Left lung (tissue), 10 donors: ENCODE results near the gene RNF41. TPM values are rescaled to one million over a fixed set of nuclear protein-coding genes. Genes with fewer than 3 reads are reported as not detected.

Source experiments
- ATAC-seq: fragments of 200-7000 bp; cut with Tn5 transposase; one replicate; pipeline ENCODE4 v1.9.1; 2020; ENCODE audit warnings: moderate library complexity
- DNase-seq, 4 donors: peaks; one replicate each; pipeline ENCODE4 v3.0.0-alpha.2; 2013 to 2020
- H3K27ac ChIP-seq, 2 donors: fragments of 200-600 bp; sonication (generic) in 1 of 2; one replicate each; pipeline versions ENCODE4 v1.5.0 to v1.8.0; 2020 to 2021
- H3K27me3 ChIP-seq, 2 donors: fragments of 200-600 bp; sonication (generic) in 1 of 2; one replicate each; pipeline versions ENCODE4 v1.5.0 to v1.8.0; 2020 to 2021
- H3K36me3 ChIP-seq, 2 donors: fragments of 200-600 bp; sonication (generic) in 1 of 2; one replicate each; pipeline versions ENCODE4 v1.5.0 to v1.8.0; 2020 to 2021
- H3K4me1 ChIP-seq, 2 donors: fragments of 200-600 bp; one replicate each; pipeline ENCODE4 v1.8.0; 2021
- H3K4me3 ChIP-seq, 2 donors: fragments of 200-600 bp; sonication (generic) in 1 of 2; one replicate each; pipeline versions ENCODE4 v1.5.0 to v1.8.0; 2020 to 2021; ENCODE audit warnings: mild to moderate bottlenecking in 1 of 2
- H3K9me3 ChIP-seq, 2 donors: fragments of 200-600 bp; sonication (generic) in 1 of 2; one replicate each; pipeline versions ENCODE4 v1.5.0 to v1.8.0; 2020 to 2021
- CTCF ChIP-seq, 2 donors: fragments of 200-600 bp; sonication (generic) in 1 of 2; IDR thresholded peaks; one replicate each; pipeline versions ENCODE4 v1.5.0 to v1.8.0; 2021; ENCODE audit warnings: antibody characterized with exemption in 2 of 2
- intact Hi-C, 2 donors: fragments of 100-400 bp; cut with DNase I; formaldehyde crosslinking; loops; one replicate each; pipeline versions ENCODE4 v1.11.2 to v1.14.2; 2022
- polyA plus RNA-seq, 6 donors: library from polyadenylated mRNA; unstranded; fragments of 120-200 nt; gene quantifications; one replicate each; pipeline ENCODE4 v1.2.1, GENCODE V29; 2013; ENCODE audit not compliant: insufficient read length in 6 of 6
- total RNA-seq, 2 donors: library from RNA; stranded (reverse); fragmentation: NEBNext Ultra II Directional; extraction: Animal tissue kit (Norgen Biotek cat#: 25700); gene quantifications; one replicate each; pipeline ENCODE4 v1.2.1, GENCODE V29; 2021
- donor health status: DM: no; HTN: yes; CAD: no.
- donor health status: DM: no; HTN: no; CAD: no.

Gene RNF41
- total and polyA plus RNA-seq, 8 donors, result 41.5 to 51.4 (median 42.8) TPM

GRCh38 chr12:56193025-56193578 is 28.6 kb downstream of the RNF41 start:
- Histone ChIP-seq H3K27me3 (no peaks in the 10 kb centered on the region), H3K9me3 (no peaks in the 10 kb centered on the region), H3K36me3 (no peaks in the 10 kb centered on the region), H3K4me3 (no peak overlapping the region), H3K27ac (no peak overlapping the region), H3K4me1 (peaks cover 3 to 14% of the 10 kb centered on the region in 2 donors)
- peak; percentile 75 to 84 for TF ChIP-seq CTCF (IDR thresholded peaks at IDR 0.05)
- DNase-seq, result peak in 3 of 4 donors; percentile 66 to 84 (median 66)
- peak; percentile 31 for ATAC-seq
- intact Hi-C loops, result no loop called here

GRCh38 chr12:56192582-56192981 is 29.1 kb downstream of the RNF41 start:
- intact Hi-C loops, result no loop called here

GRCh38 chr12:56190695-56191155 is 31.0 kb downstream of the RNF41 start:
- TF ChIP-seq CTCF (IDR thresholded peaks at IDR 0.05), result no peak
- Histone ChIP-seq H3K9me3 (no peaks in the 10 kb centered on the region), H3K27me3 (no peaks in the 10 kb centered on the region), H3K4me3 (peak overlapping the region; percentile 61 to 83), H3K36me3 (peaks cover 0 to 12% of the 10 kb centered on the region in 2 donors), H3K27ac (peak overlapping the region; percentile 88 to 94), H3K4me1 (peaks cover 10 to 29% of the 10 kb centered on the region in 2 donors)
- DNase-seq, result no peak
- no peak for ATAC-seq
- intact Hi-C loops, result no loop called here

More at GRCh38 chr12:56192582-56192981, 29.1 kb downstream of the RNF41 start:
- no peaks in the 10 kb centered on the region for H3K27me3 ChIP-seq
- H3K36me3 ChIP-seq, result no peaks in the 10 kb centered on the region
- H3K9me3 ChIP-seq, result no peaks in the 10 kb centered on the region
- no peak for DNase-seq
- H3K27ac ChIP-seq, result no peak overlapping the region
- peaks cover 8 to 19% of the 10 kb centered on the region in 2 donors for H3K4me1 ChIP-seq
- TF ChIP-seq CTCF (IDR thresholded peaks at IDR 0.05), result no peak
- no peak overlapping the region for H3K4me3 ChIP-seq
- no peak for ATAC-seq

- no peaks in the 10 kb centered on the region for H3K27me3 ChIP-seq
- intact Hi-C loops, result loop anchor here in 1 of 2 donors (5.0 kb wide), 1 partner anchor 68 kb away; no protein-coding TSS in a partner anchor
- H3K27ac ChIP-seq, result peak overlapping the region; percentile 88 to 94
- H3K4me1 ChIP-seq, result peaks cover 10 to 29% of the 10 kb centered on the region in 2 donors
- peak in 1 of 2 donors; percentile 10 for TF ChIP-seq CTCF (IDR thresholded peaks at IDR 0.05)
- ATAC-seq (peak; percentile 74), DNase-seq (peak; percentile 80 to 95 (median 89))
- peak overlapping the region; percentile 61 to 83 for H3K4me3 ChIP-seq
- H3K9me3 ChIP-seq, result no peaks in the 10 kb centered on the region
- peaks cover 0 to 18% of the 10 kb centered on the region in 2 donors for H3K36me3 ChIP-seq
Measured at GRCh38 chr12:56189918-56190694, 31.6 kb downstream of the RNF41 start.
